Measurements from ENCODE around the gene TSPAN5. TPM values are rescaled to one million over a fixed set of nuclear protein-coding genes. Genes with fewer than 3 reads are reported as not detected.

The TSPAN5 gene
- total and polyA plus RNA-seq, 2 of the 4 experiments (the other 2 are of a cell fraction): 64.8 to 79.6 TPM

DNA sequence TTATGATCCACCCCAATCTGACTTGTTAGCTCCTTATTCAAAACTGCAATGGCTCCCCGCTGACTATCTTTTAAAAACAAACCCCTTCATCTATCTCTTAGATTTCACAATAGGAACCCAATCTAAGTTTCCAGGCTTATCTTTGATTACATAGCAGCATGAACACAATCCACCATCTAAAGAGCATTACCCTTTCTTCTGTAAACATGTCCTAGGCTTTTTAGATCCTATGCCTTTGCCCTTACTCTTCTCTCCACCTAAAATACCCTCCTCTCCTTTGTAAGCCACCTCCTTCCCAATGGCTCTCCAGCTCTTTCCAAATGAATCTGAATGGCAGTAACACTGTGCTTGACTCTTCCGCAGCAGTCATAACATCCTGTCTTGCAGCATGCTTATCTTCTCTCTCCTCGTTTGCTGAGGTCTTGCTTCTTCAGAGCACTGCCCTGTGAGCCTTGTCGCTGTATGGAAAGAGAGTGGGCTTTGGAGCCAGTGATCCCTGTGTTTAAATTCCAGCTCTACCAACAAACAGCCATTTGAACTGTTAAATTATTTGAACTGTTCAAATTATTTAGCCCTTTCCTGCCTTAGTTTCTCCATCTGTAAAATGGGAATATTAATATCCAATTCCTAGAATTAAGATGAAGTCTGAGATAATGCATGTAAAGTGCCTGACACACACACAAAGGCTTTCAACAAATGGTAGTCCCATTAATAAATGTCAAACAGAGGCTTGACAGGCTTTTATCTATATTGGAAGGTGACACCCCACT lies 16.2 kb upstream of the TSPAN5 start:
- Histone ChIP-seq H3K14ac (replicated peaks; ENCODE audit: low read depth, low read length) (peak overlapping the region; percentile 30; the same call in 1 of the 2 replicates), H3K4me2 (ENCODE audit: low read depth, low read length) (no peak overlapping the region), H3K9me3 (ENCODE audit: control insufficient read depth, insufficient read depth, low read length) (no peaks in the 10 kb centered on the region), H3K9ac (ENCODE audit: low read depth, low read length) (no peak overlapping the region), H3K27me3 (ENCODE audit: control insufficient read depth, insufficient read depth, low read length) (no peaks in the 10 kb centered on the region), H3K4ac (ENCODE audit: low read depth, low read length) (0 out of 2 replicates have a peak overlapping the region, but pooled peaks have one; percentile 25), H3K27ac (ENCODE audit: insufficient read depth, low read length) (no peak overlapping the region), H3K4me3 (ENCODE audit: insufficient read depth, low read depth, low read length) (no peak overlapping the region), H2AK9ac (replicated peaks; ENCODE audit: low read depth, low read length, poor library complexity) (no peak overlapping the region), H4K91ac (ENCODE audit: insufficient read depth, low read depth, low read length) (no peak overlapping the region), H2AK5ac (ENCODE audit: low read depth, low read length) (peak overlapping the region; percentile 64), H3K9me1 (ENCODE audit: insufficient read depth, low read length) (no peaks in the 10 kb centered on the region), H3K23ac (ENCODE audit: low read depth, low read length) (no peak overlapping the region), H3K36me3 (ENCODE audit: control insufficient read depth, insufficient read depth, low read length) (no peaks in the 10 kb centered on the region), H3K79me1 (ENCODE audit: low read depth in 1 of 2, low read length in 2 of 2) (no peaks in the 10 kb centered on the region), H3K18ac (ENCODE audit: low read depth, low read length) (0 out of 2 replicates have a peak overlapping the region, but pooled peaks have one; percentile 6), H4K20me1 (ENCODE audit: insufficient read depth, low read length) (no peaks in the 10 kb centered on the region), H2BK20ac (ENCODE audit: low read depth, low read length) (no peak overlapping the region), H3K56ac (ENCODE audit: extremely low read depth, insufficient read depth, low read length) (no peak overlapping the region), H2AFZ (replicated peaks; ENCODE audit: low read length, poor library complexity) (no peak overlapping the region), H4K8ac (ENCODE audit: low read depth in 2 of 2, low read length in 2 of 2) (no peak overlapping the region), H2BK15ac (ENCODE audit: low read depth, low read length) (no peak overlapping the region), H2BK5ac (ENCODE audit: low read depth, low read length, poor library complexity, severe bottlenecking) (no peak overlapping the region), H2BK120ac (ENCODE audit: low read depth, low read length) (no peak overlapping the region), H4K5ac (ENCODE audit: low read depth, low read length) (no peak overlapping the region; the same call in 1 of the 2 replicates), H3K4me1 (ENCODE audit: control insufficient read depth, insufficient read depth, low read length) (0 out of 2 replicates have a peak, but pooled peaks cover 3% of the 10 kb centered on the region)
- CTCF ChIA-PET: no interaction called here
- DNase-seq: peak; percentile 12
- 50% methylated on average over 1 of the region's 4 CpGs; no CpG with 5 or more reads in 1 of the 2 experiments for WGBS, 2 experiments (ENCODE audit: extremely low coverage in 2 of 2, insufficient read length in 1 of 2)
- POLR2A ChIA-PET (ENCODE audit: unreplicated experiment): no interaction called here
- in situ Hi-C loops (cut with MboI; ENCODE audit: low sequenced_read_pairs) (loop anchor here (25.0 kb wide), 2 partner anchors 412 to 512 kb away; partner anchors contain the start of gene RAP1GDS1), intact Hi-C loops (cut with micrococcal nuclease) (no loop called here), dilution Hi-C loops (cut with HindIII; ENCODE audit: low sequenced_read_pairs, unreplicated experiment) (no loop called here)
- no peak for TF ChIP-seq MAZ (IDR thresholded peaks at IDR 0.05; ENCODE audit: borderline replicate concordance, low read depth, low read length)
- TF ChIP-seq CEBPB (IDR thresholded peaks at IDR 0.05; ENCODE audit: low read depth, low read length): 0 out of 2 replicates have a peak, but pooled peaks have one; percentile 50
- peak; percentile 49 for ATAC-seq (ENCODE audit: low read depth)
- BruUV-seq (replicated peaks): no TSS peak

Data from IMR-90 (cell line).